Common myeloid progenitor, CD34-positive (primary cell): ENCODE measurements around the gene LGI4.

ENCODE experiments used
- CTCF ChIA-PET: fragments of 350-600 bp; sonication (Branson Sonifier 250); formaldehyde crosslinking; loops from one replicate; lab custom pipeline; 2021; ENCODE audit warnings: antibody characterized with exemption; lab: Charles Lee
- POLR2A ChIA-PET: fragments of 350-600 bp; sonication (Branson Sonifier 250); formaldehyde crosslinking; loops from one replicate; lab custom pipeline; 2021; ENCODE audit warnings: antibody characterized with exemption; lab: Charles Lee
- DNase-seq, 3 donors: peaks; one replicate each; pipeline versions ENCODE4 v3.0.0 to v3.0.0-alpha.2; 2013
- H3K27ac ChIP-seq, 2 experiments: 1 replicate in 1 of 2; 2 replicates in 1 of 2; pipeline ENCODE4 v1.7.0; 2013; ENCODE audit warnings: inconsistent platforms in 2 of 2, low read length in 2 of 2, mild to moderate bottlenecking in 2 of 2, low read depth in 1 of 2, moderate library complexity in 1 of 2; ENCODE audit not compliant: severe bottlenecking in 2 of 2, insufficient read depth in 1 of 2, poor library complexity in 1 of 2
- H3K27me3 ChIP-seq, 5 experiments: replicated peaks in 2 of 5; 1 replicate in 3 of 5; 2 replicates in 2 of 5; pipeline versions ENCODE4 v1.6.1 to v1.7.0; 2013; ENCODE audit warnings: low read length in 4 of 5, mild to moderate bottlenecking in 2 of 5, moderate library complexity in 2 of 5, inconsistent platforms in 1 of 5; ENCODE audit not compliant: insufficient read depth in 5 of 5, control insufficient read depth in 4 of 5
- H3K36me3 ChIP-seq, 4 experiments: 1 replicate in 2 of 4; 2 replicates in 2 of 4; pipeline versions ENCODE4 v1.6.1 to v1.7.0; 2013; ENCODE audit warnings: low read length in 3 of 4, control low read depth in 1 of 4, mild to moderate bottlenecking in 1 of 4; ENCODE audit not compliant: control insufficient read depth in 4 of 4, insufficient read depth in 4 of 4
- H3K4me1 ChIP-seq, 4 experiments: 1 replicate in 3 of 4; 2 replicates in 1 of 4; pipeline versions ENCODE4 v1.6.1 to v1.7.1; 2013; ENCODE audit warnings: low read length in 3 of 4, mild to moderate bottlenecking in 3 of 4, control low read depth in 1 of 4, inconsistent platforms in 1 of 4, moderate library complexity in 1 of 4; ENCODE audit not compliant: control insufficient read depth in 4 of 4, insufficient read depth in 4 of 4; ENCODE audit errors: control extremely low read depth in 1 of 4
- H3K4me3 ChIP-seq, 7 experiments: 1 replicate in 4 of 7; 2 replicates in 3 of 7; pipeline versions ENCODE4 v1.5.1 to v1.7.0; 2013; ENCODE audit warnings: mild to moderate bottlenecking in 7 of 7, low read length in 6 of 7, moderate library complexity in 6 of 7, inconsistent platforms in 2 of 7, low read depth in 2 of 7, control low read depth in 1 of 7; ENCODE audit not compliant: insufficient read depth in 4 of 7, control insufficient read depth in 1 of 7; ENCODE audit errors: extremely low read depth in 1 of 7
- H3K9me3 ChIP-seq, 5 experiments: 1 replicate in 4 of 5; 2 replicates in 1 of 5; pipeline versions ENCODE4 v1.6.1 to v1.7.1; 2013; ENCODE audit warnings: low read length in 4 of 5, mild to moderate bottlenecking in 2 of 5, inconsistent platforms in 1 of 5, low read depth in 1 of 5, moderate library complexity in 1 of 5; ENCODE audit not compliant: control insufficient read depth in 4 of 5, insufficient read depth in 2 of 5; ENCODE audit errors: control extremely low read depth in 1 of 5
- WGBS: methylation state at CpG from one replicate; pipeline ENCODE4 v1.1.5; 2013; ENCODE audit not compliant: insufficient coverage; 5-methylcytosine and 5-hydroxymethylcytosine counted together

LGI4 gene

DNA sequence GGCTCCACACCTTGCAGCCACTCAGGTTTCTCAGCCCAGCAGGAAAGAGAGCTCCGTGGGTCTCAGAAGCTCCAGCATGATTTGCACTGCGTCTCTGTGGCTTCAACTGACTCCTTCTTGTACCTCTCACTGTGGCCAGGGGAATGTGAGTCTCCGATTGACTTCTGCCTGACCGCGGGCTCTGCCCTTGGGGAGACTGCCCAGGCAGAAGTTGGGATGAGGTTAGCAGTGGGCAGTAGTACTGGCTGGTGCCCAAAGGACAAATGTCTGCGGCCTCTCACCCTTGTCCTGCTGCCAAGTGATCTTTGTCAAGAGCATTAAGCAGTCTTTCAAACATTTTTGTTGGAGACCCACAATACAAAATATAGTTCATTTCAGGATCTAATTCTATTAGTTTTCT is 53.7 kb downstream of the LGI4 start:
- H3K9me3 ChIP-seq: no peaks in the 10 kb centered on the region
- DNase-seq: no peak
- no peaks in the 10 kb centered on the region for H3K27me3 ChIP-seq
- 99% methylated on average over 6 of the region's 6 CpGs for WGBS
- H3K27ac ChIP-seq: no peak overlapping the region
- CTCF ChIA-PET: interaction anchor here (0.5 to 1.8 kb wide), 6 partner anchors 10 to 37 kb away, joined by 3 to 5 read pairs (median 4); partner anchors contain the start of gene FXYD3
- no peaks in the 10 kb centered on the region for H3K36me3 ChIP-seq
- POLR2A ChIA-PET: no interaction called here
- no peak overlapping the region for H3K4me3 ChIP-seq
- peaks cover 0 to 11% (median 2%) of the 10 kb centered on the region in 4 experiments for H3K4me1 ChIP-seq

GRCh38 chr19:35080613-35081170 is 54.2 kb downstream of the LGI4 start:
- ChIA-PET CTCF (interaction anchor here (0.5 to 1.4 kb wide), 6 partner anchors 11 to 38 kb away, joined by 3 to 5 read pairs (median 3); partner anchors contain the start of gene FXYD3), POLR2A (no interaction called here)
- Histone ChIP-seq H3K27me3 (no peaks in the 10 kb centered on the region), H3K36me3 (no peaks in the 10 kb centered on the region), H3K27ac (no peak overlapping the region), H3K4me3 (no peak overlapping the region), H3K4me1 (peaks cover 0 to 11% (median 2%) of the 10 kb centered on the region in 4 experiments), H3K9me3 (no peaks in the 10 kb centered on the region)
- no peak for DNase-seq
- WGBS: 92% methylated on average over 16 of the region's 16 CpGs

- WGBS: 85% methylated on average over 12 of the region's 14 CpGs
- H3K27me3 ChIP-seq: no peaks in the 10 kb centered on the region
Measured at GRCh38 chr19:35079826-35080225, 55.0 kb downstream of the LGI4 start.

DNA sequence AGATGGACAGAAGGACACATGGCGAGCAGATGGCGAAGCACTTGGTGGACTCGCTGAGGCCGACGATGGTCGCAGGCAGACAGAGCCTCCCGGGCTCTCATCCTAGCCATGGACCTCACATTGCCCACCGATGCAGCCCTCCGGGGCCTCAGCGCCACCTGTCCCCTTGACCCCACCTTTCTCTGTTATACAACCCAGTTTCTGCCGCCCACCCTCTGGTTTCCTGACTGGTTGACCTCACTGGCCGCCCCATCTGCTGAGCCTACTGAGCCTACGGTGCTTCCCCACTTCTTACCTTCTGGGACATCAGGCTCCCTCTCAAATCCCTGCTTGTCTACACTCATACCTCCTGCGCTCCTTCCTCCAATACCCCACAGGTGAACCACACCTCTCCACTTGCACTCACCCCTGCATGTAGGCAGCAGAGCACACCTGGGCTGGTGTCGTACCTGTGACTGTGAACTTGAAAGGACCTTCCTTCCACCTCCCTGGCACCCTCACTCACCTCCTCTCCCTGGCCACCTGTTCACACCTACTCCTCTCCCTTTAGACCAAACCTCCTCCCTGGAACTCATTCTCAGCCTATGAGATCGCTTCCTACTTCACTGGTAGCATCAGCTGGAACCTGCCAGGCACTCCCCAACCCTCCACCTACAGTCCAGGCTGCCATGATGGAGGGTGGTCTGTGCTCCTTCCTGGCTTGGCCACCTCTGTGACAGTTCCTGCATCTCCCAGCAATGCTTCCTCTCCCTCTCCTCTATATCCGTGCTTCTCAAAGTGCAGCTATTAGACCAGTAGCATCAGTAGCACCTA is 57.2 kb downstream of the LGI4 start:
- peaks cover 0 to 8% (median 2%) of the 10 kb centered on the region in 4 experiments for H3K4me1 ChIP-seq
- ChIA-PET POLR2A (no interaction called here), CTCF (no interaction called here)
- H3K36me3 ChIP-seq: no peaks in the 10 kb centered on the region
- no peaks in the 10 kb centered on the region for H3K27me3 ChIP-seq
- no peaks in the 10 kb centered on the region for H3K9me3 ChIP-seq
- H3K4me3 ChIP-seq: no peak overlapping the region
- WGBS: 96% methylated on average over 17 of the region's 17 CpGs
- DNase-seq: no peak
- no peak overlapping the region for H3K27ac ChIP-seq

More at GRCh38 chr19:35079826-35080225, 55.0 kb downstream of the LGI4 start:
- ChIA-PET POLR2A (no interaction called here), CTCF (interaction anchor here (0.9 to 1.5 kb wide), 2 partner anchors 21 to 25 kb away, joined by 3 to 4 read pairs; no protein-coding TSS in a partner anchor)
- H3K4me3 ChIP-seq: no peak overlapping the region
- peaks cover 0 to 8% (median 2%) of the 10 kb centered on the region in 4 experiments for H3K4me1 ChIP-seq
- no peak overlapping the region for H3K27ac ChIP-seq
- no peaks in the 10 kb centered on the region for H3K36me3 ChIP-seq
- peak in 1 of 3 donors; percentile 6 for DNase-seq
- H3K9me3 ChIP-seq: no peaks in the 10 kb centered on the region

- no peaks in the 10 kb centered on the region for H3K9me3 ChIP-seq
- 67% methylated on average over 3 of the region's 8 CpGs for WGBS
- CTCF ChIA-PET: no interaction called here
Measured at GRCh38 chr19:35076657-35077056, 58.2 kb downstream of the LGI4 start.

DNA sequence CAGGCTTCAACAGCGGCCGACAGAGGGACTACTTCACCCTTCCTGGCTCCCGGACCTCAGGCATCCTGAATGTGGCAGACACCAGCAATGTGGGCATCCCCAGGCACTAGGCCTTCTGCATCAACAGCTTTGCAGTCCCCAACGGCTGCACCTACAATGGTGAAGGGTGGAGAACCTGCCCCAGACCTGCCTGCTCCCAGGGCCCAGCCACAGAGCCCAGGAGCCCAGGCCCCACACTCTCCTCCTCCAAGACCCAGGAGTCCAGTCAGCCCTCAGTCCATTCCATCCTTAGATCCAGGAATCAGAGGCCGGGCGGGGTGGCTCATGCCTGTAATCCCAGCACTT is 58.9 kb downstream of the LGI4 start:
- CTCF ChIA-PET: no interaction called here
- DNase-seq: no peak
- Histone ChIP-seq H3K36me3 (no peaks in the 10 kb centered on the region), H3K4me1 (peaks cover 0 to 8% (median 2%) of the 10 kb centered on the region in 4 experiments), H3K27ac (no peak overlapping the region), H3K27me3 (no peaks in the 10 kb centered on the region), H3K4me3 (no peak overlapping the region), H3K9me3 (no peaks in the 10 kb centered on the region)
- 96% methylated on average over 6 of the region's 6 CpGs for WGBS
- POLR2A ChIA-PET: no interaction called here

More at GRCh38 chr19:35076657-35077056, 58.2 kb downstream of the LGI4 start:
- H3K4me1 ChIP-seq: peaks cover 0 to 8% (median 2%) of the 10 kb centered on the region in 4 experiments
- H3K27ac ChIP-seq: no peak overlapping the region
- peak in 2 of 3 donors; percentile 44 to 59 for DNase-seq
- H3K27me3 ChIP-seq: no peaks in the 10 kb centered on the region
- POLR2A ChIA-PET: no interaction called here
- H3K36me3 ChIP-seq: no peaks in the 10 kb centered on the region
- no peak overlapping the region for H3K4me3 ChIP-seq
